ENCODE data around the gene SMAD9.

The SMAD9 gene

DNA sequence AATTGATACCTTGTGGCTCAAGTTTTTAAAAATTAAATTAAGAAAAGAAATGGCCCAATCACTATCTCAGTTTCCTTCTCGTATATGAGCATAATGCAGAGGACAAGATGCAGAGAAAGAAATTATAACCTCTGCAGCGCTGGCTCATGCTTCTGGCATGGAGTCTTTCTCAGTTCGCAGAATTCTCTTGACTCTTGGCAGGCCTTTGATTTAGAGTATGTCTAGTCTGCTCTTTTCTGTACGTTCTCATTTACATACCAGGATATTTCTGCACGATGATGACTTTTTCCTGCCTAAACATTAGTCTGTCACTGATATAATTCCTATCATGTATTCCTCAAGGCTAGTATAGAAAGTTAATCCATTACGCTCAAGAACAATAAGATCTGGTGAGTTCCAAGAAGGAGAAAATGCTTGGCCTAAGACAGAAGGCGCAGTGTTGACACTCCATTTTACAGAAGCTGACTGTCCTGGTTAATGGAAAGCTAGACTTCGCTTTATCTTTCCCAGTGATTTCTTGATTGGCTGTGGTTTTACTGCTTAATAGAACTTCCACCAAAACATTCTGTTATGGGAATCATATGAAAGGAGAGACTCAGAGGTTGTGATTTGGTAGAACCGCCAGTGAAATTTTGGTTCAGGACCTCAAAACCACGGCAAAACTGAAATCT, 1.7 kb upstream of the SMAD9 start:
- Histone ChIP-seq H4K20me1 (no peaks in the 10 kb centered on the region), H3K27ac (no peak overlapping the region), H3K36me3 (no peaks in the 10 kb centered on the region), H3K27me3 (peaks cover 26% of the 10 kb centered on the region), H3K4me2 (no peak overlapping the region), H3K4me1 (peaks cover 16% of the 10 kb centered on the region), H3K9ac (no peak overlapping the region), H3K9me3 (no peaks in the 10 kb centered on the region), H3K4me3 (no peak overlapping the region)
- no peak for TF ChIP-seq Cebpa-rat (IDR thresholded peaks at IDR 0.05)

DNA sequence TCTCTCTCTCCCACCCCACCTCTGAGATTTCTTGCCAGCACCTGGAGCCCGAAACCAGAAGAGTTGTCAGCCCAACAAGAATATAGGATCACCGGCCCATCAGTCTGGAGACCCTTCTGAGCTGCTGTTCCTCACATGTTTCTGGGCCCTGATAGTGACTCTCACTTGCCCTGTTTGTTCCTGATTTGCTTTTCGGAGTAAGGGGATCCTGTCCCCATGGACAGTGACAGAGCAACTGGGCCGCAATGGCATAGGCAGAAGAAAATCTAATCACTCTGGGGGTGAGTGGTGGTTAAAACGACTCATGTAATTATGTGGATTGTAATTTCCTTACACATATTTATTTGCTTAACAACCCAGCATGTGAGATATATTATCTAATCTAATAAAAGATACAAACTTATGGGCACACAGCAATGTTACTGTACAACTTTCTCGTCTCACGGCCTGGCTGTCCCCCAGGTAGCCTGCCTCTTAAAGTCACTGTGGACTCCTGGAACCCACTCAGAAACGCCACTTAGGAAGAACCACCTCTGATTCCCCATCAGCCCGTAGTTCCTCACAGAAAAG, 663 bp upstream of the SMAD9 start:
- Histone ChIP-seq H3K36me3 (no peaks in the 10 kb centered on the region), H3K4me3 (peak overlapping the region; percentile 67), H3K4me1 (peaks cover 16% of the 10 kb centered on the region), H3K9ac (peak overlapping the region; percentile 51; the same call in 1 of the 2 replicates), H3K27ac (peak overlapping the region; percentile 44; the same call in 1 of the 2 replicates), H3K4me2 (peak overlapping the region; percentile 95), H4K20me1 (no peaks in the 10 kb centered on the region), H3K27me3 (peaks cover 26% of the 10 kb centered on the region), H3K9me3 (no peaks in the 10 kb centered on the region)
- no peak for TF ChIP-seq Cebpa-rat (IDR thresholded peaks at IDR 0.05)

DNA sequence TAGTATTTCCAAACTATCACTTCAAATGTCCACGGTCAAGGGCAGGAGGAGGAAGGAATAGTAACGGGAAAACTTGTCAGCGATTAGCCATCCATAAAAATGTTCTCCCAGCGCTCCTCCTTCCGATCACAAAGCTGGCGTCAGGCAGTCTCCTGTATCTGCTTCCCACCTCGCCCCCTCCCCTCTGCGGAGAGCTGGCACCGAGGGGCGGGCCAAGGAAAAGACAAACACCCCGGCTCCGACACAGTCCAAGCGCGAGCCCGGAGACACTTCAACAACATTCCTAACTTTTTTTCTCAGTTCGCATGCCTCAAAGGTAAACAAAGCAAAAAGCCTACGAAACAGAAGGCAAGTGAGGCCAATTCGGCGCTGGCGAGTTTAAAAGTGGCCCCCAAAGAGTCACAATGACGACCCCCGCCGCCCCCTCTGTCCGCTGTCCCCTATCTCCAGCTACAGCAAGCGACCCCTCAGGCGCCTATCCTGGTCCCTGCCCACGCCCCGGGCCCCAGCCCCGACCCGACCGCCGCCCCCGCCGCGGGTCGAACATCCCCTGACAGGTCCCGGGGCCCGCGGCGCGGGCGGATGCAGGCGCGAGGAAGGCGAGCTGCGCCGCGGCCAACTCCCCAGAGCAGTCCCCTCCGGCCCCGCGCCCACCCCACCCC, 736 bp downstream of the SMAD9 start:
- no peak for TF ChIP-seq Cebpa-rat (IDR thresholded peaks at IDR 0.05)
- Histone ChIP-seq H3K27ac (no peak overlapping the region), H3K9ac (peak overlapping the region; percentile 30; the same call in 1 of the 2 replicates), H3K4me2 (peak overlapping the region; percentile 95), H3K4me1 (peaks cover 16% of the 10 kb centered on the region), H3K4me3 (peak overlapping the region; percentile 67), H3K27me3 (peaks cover 26% of the 10 kb centered on the region), H4K20me1 (no peaks in the 10 kb centered on the region), H3K36me3 (no peaks in the 10 kb centered on the region), H3K9me3 (no peaks in the 10 kb centered on the region)

DNA sequence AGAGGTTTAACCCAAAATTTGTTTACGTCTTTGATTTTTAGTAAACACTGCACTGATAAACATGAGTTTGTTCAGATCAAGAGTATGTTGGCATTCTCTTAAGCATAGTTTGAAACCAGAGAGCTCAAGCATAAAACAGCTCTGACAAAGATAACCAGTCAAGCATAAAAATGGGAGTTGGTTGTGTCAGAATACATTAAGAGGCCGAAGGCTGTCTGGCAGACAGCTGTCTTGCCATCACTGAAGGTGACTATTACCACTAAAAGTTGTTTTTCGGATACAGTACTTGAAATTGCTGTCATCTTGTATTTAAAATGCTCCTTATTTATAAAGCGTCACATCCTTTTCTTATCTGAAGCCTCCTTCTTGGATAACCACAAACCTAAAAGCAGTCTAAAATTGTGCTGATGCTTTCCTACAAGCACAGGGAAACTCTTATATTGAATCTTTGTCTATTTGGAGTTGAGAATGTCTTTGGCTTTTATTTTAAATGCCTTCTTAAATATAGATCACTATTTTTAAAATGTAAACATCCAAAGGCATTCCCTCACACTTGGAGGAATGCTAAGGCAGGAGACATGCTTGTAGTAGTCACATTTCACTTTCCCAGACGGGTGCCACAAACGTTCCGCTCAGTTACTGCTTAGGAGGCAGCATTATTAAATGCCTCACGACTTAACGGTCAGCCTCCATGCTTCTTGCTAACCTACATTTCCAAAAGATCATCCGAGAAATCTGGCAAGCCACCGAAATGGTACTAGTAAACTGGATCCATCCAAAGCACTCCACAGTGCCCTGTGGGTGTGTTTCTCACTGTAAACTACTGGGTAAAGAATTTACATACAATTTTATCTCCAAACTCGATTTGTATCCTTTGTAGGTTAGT, 1.5 kb downstream of the SMAD9 start:
- peaks cover 26% of the 10 kb centered on the region for H3K27me3 ChIP-seq
- peak overlapping the region; percentile 95 for H3K4me2 ChIP-seq
- no peak overlapping the region for H3K9ac ChIP-seq
- no peaks in the 10 kb centered on the region for H3K9me3 ChIP-seq
- peak overlapping the region; percentile 67 for H3K4me3 ChIP-seq
- H3K4me1 ChIP-seq: peaks cover 16% of the 10 kb centered on the region
- H3K36me3 ChIP-seq: no peaks in the 10 kb centered on the region
- H3K27ac ChIP-seq: no peak overlapping the region
- TF ChIP-seq Cebpa-rat (IDR thresholded peaks at IDR 0.05): no peak
- H4K20me1 ChIP-seq: no peaks in the 10 kb centered on the region

DNA sequence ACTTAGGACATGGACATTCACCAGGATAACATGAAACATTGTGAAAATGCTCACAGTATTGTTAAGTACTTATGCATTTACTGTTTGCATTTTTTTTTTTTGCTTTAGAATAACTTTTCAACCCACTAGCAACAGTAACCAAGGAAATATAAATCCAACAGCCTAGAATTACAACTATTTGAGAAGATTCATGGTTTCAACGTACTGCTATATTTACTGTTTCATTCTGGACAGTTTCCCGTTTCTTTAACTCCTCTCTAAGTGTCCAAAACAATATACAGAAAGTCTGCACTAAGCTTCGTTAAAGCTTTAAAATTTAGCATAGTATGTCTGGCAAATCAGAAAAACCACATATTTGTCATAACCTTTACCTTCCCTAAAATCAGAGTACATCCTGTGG, 2.7 kb downstream of the SMAD9 start:
- peaks cover 16% of the 10 kb centered on the region for H3K4me1 ChIP-seq
- H3K9ac ChIP-seq: no peak overlapping the region
- H4K20me1 ChIP-seq: no peaks in the 10 kb centered on the region
- no peak overlapping the region for H3K27ac ChIP-seq
- H3K27me3 ChIP-seq: peaks cover 26% of the 10 kb centered on the region
- no peak overlapping the region for H3K4me2 ChIP-seq
- no peak overlapping the region for H3K4me3 ChIP-seq
- no peaks in the 10 kb centered on the region for H3K9me3 ChIP-seq
- no peaks in the 10 kb centered on the region for H3K36me3 ChIP-seq
- no peak for TF ChIP-seq Cebpa-rat (IDR thresholded peaks at IDR 0.05)

DNA sequence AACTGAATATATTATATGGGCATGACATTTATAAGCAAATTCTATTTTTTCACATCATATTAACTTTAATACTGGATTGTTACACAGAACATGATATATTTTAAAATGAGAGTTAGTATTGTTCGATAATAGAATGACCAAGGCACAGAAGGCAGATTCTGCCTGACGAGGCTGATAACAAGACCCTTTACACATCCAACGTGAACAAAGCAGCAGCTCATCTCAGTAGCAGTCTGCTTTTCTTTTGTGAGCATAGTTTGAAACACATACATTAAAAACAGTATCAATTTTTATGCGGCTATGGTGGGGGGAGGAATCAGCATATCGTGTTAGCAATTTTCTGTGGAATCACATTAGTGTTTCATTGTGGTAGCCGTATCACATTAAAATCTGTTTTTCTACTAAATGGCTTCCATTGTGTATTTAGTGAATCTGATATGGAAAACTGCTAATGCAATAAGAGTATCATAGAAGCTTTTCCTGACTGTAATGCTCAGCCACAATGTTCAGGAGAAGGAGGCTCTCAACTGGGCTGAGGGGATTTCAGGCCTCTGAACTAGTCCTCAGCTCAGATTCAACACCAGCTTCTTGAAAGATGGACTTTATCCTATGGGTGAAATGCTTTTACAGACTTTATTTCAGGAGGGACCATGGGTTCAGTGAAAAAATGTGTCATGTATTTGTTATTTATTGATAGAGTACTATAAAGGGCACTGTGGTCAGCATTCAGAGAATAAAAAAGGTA, 4.0 kb downstream of the SMAD9 start:
- peaks cover 16% of the 10 kb centered on the region for H3K4me1 ChIP-seq

DNA sequence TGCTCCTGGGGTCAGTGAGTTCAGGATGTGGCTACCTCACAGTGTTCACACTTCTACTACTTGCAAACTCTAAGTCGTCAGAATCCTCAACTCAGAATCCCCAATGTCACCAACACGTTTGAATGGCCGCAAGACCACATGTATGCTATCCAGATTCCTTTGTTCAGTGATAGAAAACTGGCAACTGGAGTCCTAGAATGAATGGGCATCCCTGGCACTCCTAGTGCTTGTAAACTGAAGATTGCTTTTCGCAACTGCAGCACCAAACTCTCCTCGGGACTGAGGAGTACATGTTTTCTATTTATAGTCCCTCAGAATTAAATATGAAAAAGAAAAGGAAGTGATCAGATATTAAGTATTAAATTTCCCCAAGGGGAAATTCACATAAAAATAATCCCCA, 4.9 kb downstream of the SMAD9 start:
- Histone ChIP-seq H3K9ac (no peak overlapping the region), H4K20me1 (no peaks in the 10 kb centered on the region), H3K4me3 (no peak overlapping the region), H3K9me3 (no peaks in the 10 kb centered on the region), H3K4me2 (no peak overlapping the region), H3K36me3 (no peaks in the 10 kb centered on the region), H3K27me3 (peaks cover 15% of the 10 kb centered on the region), H3K27ac (no peak overlapping the region), H3K4me1 (peaks cover 21% of the 10 kb centered on the region)
- no peak for TF ChIP-seq Cebpa-rat (IDR thresholded peaks at IDR 0.05)

More for the DNA sequence above, 4.0 kb downstream of the SMAD9 start:
- TF ChIP-seq Cebpa-rat (IDR thresholded peaks at IDR 0.05): no peak
- Histone ChIP-seq H3K27me3 (peaks cover 24% of the 10 kb centered on the region), H3K9ac (no peak overlapping the region), H3K27ac (no peak overlapping the region), H4K20me1 (no peaks in the 10 kb centered on the region), H3K9me3 (no peaks in the 10 kb centered on the region), H3K4me3 (no peak overlapping the region), H3K36me3 (no peaks in the 10 kb centered on the region), H3K4me2 (no peak overlapping the region)

DNA sequence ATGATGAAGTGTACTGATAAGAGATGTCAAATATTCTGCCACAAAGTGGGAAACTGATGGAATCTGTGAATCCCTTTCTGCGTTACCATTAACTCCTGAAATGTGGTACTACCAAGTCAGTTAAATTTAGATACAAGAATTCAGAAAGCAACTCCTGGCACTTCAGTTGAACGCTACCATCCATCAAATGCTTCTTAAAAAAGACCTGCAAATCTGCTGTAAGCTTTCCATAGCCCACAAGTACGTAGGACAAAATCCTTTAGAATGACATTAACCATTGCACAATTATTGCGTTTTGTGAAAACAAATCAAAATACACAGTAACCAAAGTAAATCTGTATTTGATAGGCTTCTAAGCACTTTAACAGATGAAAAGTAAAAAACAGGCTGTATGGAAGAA, 5.4 kb downstream of the SMAD9 start:
- Histone ChIP-seq H3K27me3 (peaks cover 14% of the 10 kb centered on the region), H4K20me1 (no peaks in the 10 kb centered on the region), H3K36me3 (no peaks in the 10 kb centered on the region), H3K4me2 (no peak overlapping the region), H3K4me1 (peaks cover 21% of the 10 kb centered on the region), H3K9me3 (no peaks in the 10 kb centered on the region), H3K4me3 (no peak overlapping the region), H3K27ac (no peak overlapping the region), H3K9ac (no peak overlapping the region)
- no peak for TF ChIP-seq Cebpa-rat (IDR thresholded peaks at IDR 0.05)

DNA sequence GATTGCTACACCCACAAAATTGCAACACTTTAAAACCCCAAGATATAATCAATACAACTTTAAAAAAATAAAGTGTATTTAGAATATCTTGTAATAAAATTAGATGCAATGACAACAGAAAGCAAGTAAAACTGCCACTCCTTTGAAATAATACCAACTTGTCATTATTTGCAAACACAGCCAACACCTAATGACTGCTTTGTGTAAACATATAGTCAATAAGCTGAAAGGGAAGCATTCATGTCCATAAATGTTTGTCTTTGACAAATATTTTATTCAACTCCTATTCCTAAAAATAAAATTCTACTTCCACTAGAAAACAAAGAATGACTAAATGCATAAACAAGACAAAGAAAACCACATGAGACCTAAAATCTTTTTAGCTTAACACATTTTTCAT, 6.6 kb downstream of the SMAD9 start:
- Histone ChIP-seq H3K4me3 (no peak overlapping the region), H3K27ac (no peak overlapping the region), H4K20me1 (no peaks in the 10 kb centered on the region), H3K9ac (no peak overlapping the region), H3K36me3 (no peaks in the 10 kb centered on the region), H3K9me3 (no peaks in the 10 kb centered on the region), H3K4me2 (no peak overlapping the region), H3K4me1 (peaks cover 12% of the 10 kb centered on the region), H3K27me3 (peaks cover 3% of the 10 kb centered on the region; the same call in 1 of the 2 replicates)
- no peak for TF ChIP-seq Cebpa-rat (IDR thresholded peaks at IDR 0.05)
